NCI-H2227 (cell line): ENCODE data around the gene TARS2.

Experiments used
- DNase-seq: peaks from one replicate; lab custom pipeline; 2025; ENCODE audit not compliant: unreplicated experiment; lab: John Stamatoyannopoulos, UW

Gene TARS2

GRCh38 chr1:150507912-150508864 is 21.0 kb downstream of the TARS2 start, which contains the start of gene ECM1:
TSS of gene ECM1 (plus strand) at chr1:150508109. CDS start at chr1:150508210, 101 bp downstream.
- no peak for DNase-seq

- DNase-seq: no peak
Measured at GRCh38 chr1:150508982-150509381, 21.8 kb downstream of the TARS2 start.

GRCh38 chr1:150511551-150511950 is 24.3 kb downstream of the TARS2 start:
- DNase-seq: peak; percentile 45

- DNase-seq: no peak
Measured at GRCh38 chr1:150511985-150512660, 24.9 kb downstream of the TARS2 start.

- no peak for DNase-seq
Measured at GRCh38 chr1:150512846-150513245, 25.6 kb downstream of the TARS2 start.

GRCh38 chr1:150513351-150513791 is 26.2 kb downstream of the TARS2 start:
- DNase-seq: no peak

- DNase-seq: no peak
Measured at GRCh38 chr1:150514260-150514659, 27.0 kb downstream of the TARS2 start.

- DNase-seq: no peak
Measured at GRCh38 chr1:150514913-150515327, 27.7 kb downstream of the TARS2 start.

GRCh38 chr1:150515328-150516049 is 28.3 kb downstream of the TARS2 start, which contains the start of gene FALEC:
TSS of gene FALEC (plus strand) at chr1:150515752.
- peak; percentile 98 for DNase-seq

GRCh38 chr1:150516050-150516591 is 28.9 kb downstream of the TARS2 start:
- peak; percentile 44 for DNase-seq

GRCh38 chr1:150516616-150517015 is 29.4 kb downstream of the TARS2 start:
- peak; percentile 33 for DNase-seq

GRCh38 chr1:150521196-150521968 is 34.2 kb downstream of the TARS2 start:
- DNase-seq: no peak

GRCh38 chr1:150525348-150525747 is 38.1 kb downstream of the TARS2 start:
- no peak for DNase-seq

GRCh38 chr1:150528196-150528595 is 41.0 kb downstream of the TARS2 start:
- no peak for DNase-seq

GRCh38 chr1:150529017-150529416 is 41.8 kb downstream of the TARS2 start:
- no peak for DNase-seq

- DNase-seq: no peak
Measured at GRCh38 chr1:150530491-150531159, 43.4 kb downstream of the TARS2 start.

- DNase-seq: no peak
Measured at GRCh38 chr1:150532860-150533259, 45.6 kb downstream of the TARS2 start.

GRCh38 chr1:150534002-150534401 is 46.8 kb downstream of the TARS2 start:
- no peak for DNase-seq

GRCh38 chr1:150535511-150536287 is 48.5 kb downstream of the TARS2 start:
- no peak for DNase-seq
